Gastroesophageal sphincter (tissue), 4 donors: ENCODE results near the gene CLDN2. TPM values are rescaled to one million over a fixed set of nuclear protein-coding genes. Genes with fewer than 3 reads are reported as not detected.
A peak's percentile ranks its signal among the peaks of the same experiment; 100 is the strongest.

ENCODE experiments used
- ATAC-seq: fragments of 150-250 bp; one replicate; pipeline ENCODE4 v1.9.1; 2016; ENCODE audit warnings: mild to moderate bottlenecking, moderate library complexity
- H3K27ac ChIP-seq, 4 donors: fragments of 200-600 bp; sonication (generic) in 3 of 4; 1 replicate in 3 of 4; 2 replicates in 1 of 4; pipeline ENCODE4 v1.5.1; 2016 to 2019
- H3K27me3 ChIP-seq: fragments of 200-600 bp; sonication (generic); one replicate; pipeline ENCODE4 v1.5.1; 2019
- H3K36me3 ChIP-seq, 2 donors: fragments of 200-600 bp; sonication (generic); one replicate each; pipeline ENCODE4 v1.5.1; 2019; ENCODE audit warnings: control low read depth in 1 of 2
- H3K4me1 ChIP-seq, 3 donors: fragments of 200-600 bp; sonication (generic); 1 replicate in 2 of 3; 2 replicates in 1 of 3; pipeline ENCODE4 v1.5.1; 2016 to 2019; ENCODE audit warnings: control low read depth in 2 of 3
- H3K4me3 ChIP-seq, 2 donors: fragments of 200-600 bp; sonication (generic); one replicate each; pipeline ENCODE4 v1.5.1; 2019; ENCODE audit warnings: mild to moderate bottlenecking in 1 of 2, moderate library complexity in 1 of 2
- H3K9me3 ChIP-seq, 3 donors: fragments of 200-600 bp; sonication (generic); one replicate each; pipeline ENCODE4 v1.5.1; 2017 to 2019; ENCODE audit warnings: control low read depth in 2 of 3
- CTCF ChIP-seq, 4 experiments: fragments of 200-600 bp in 2 of 4; fragments of 450-650 bp in 2 of 4; sonication (generic) in 1 of 4; IDR thresholded peaks; one replicate each; pipeline ENCODE4 v1.5.1; 2017 to 2019; ENCODE audit warnings: antibody characterized with exemption in 4 of 4, mild to moderate bottlenecking in 2 of 4, moderate library complexity in 2 of 4
- EP300 ChIP-seq: sonication (generic); formaldehyde crosslinking; IDR thresholded peaks from one replicate; pipeline ENCODE4 v1.6.1; 2017; ENCODE audit warnings: antibody characterized with exemption, mild to moderate bottlenecking
- POLR2A ChIP-seq, 2 donors: fragments of 450-650 bp; IDR thresholded peaks; one replicate each; pipeline ENCODE4 v1.6.1; 2017; ENCODE audit warnings: antibody characterized with exemption in 2 of 2, mild to moderate bottlenecking in 2 of 2, moderate library complexity in 1 of 2
- POLR2AphosphoS5 ChIP-seq: sonication (generic); formaldehyde crosslinking; IDR thresholded peaks from one replicate; pipeline ENCODE4 v1.6.1; 2017; ENCODE audit warnings: antibody characterized with exemption
- WGBS, 2 donors: methylation state at CpG; one replicate each; pipeline ENCODE4 v1.1.5; 2018; ENCODE audit warnings: low coverage in 1 of 2; 5-methylcytosine and 5-hydroxymethylcytosine counted together
- total RNA-seq, 4 donors: library from RNA; depleted of rRNA; stranded (reverse); fragments of >200 nt; gene quantifications; one replicate each; pipeline ENCODE4 v1.1.0, GENCODE V29; 2016

Gene CLDN2
- total RNA-seq, 4 donors from 2014 or later = not detected

DNA sequence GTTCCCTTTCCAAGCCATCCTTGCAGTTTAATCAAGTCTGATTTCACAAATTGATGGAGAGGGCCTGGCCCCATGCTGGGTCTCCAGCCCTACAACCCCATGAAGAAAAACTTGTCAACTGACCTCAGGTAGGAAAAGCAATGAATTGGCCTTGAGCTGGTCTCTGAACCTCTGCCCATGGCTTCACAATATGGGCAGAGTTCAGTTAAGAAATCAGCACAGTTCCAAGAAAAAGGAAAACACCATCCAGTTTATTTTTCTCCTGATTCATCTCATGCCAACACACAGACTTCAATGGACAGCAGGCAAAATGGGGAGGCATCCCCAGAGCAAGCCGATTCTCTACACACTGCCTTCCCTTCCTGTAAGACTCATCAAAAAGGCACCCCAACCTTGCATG, 20.4 kb upstream of the CLDN2 start:
- TF ChIP-seq CTCF (IDR thresholded peaks at IDR 0.05) (no peak), EP300 (no peak), POLR2A (IDR thresholded peaks at IDR 0.05) (no peak), POLR2AphosphoS5 (no peak)
- H3K4me3 ChIP-seq = no peak overlapping the region
- peaks cover 0 to 20% (median 0%) of the 10 kb centered on the region in 3 donors for H3K4me1 ChIP-seq
- H3K27ac ChIP-seq = no peak overlapping the region
- no peak for ATAC-seq
- no peaks in the 10 kb centered on the region for H3K36me3 ChIP-seq
- no peaks in the 10 kb centered on the region for H3K27me3 ChIP-seq
- WGBS, 2 donors = 90% methylated on average over 1 of the region's 1 CpG; no CpG with 5 or more reads in 1 of the 2 donors
- H3K9me3 ChIP-seq = no peaks in the 10 kb centered on the region

GRCh38 chrX:106901341-106901740, 18.9 kb upstream of the CLDN2 start:
- ATAC-seq = no peak

DNA sequence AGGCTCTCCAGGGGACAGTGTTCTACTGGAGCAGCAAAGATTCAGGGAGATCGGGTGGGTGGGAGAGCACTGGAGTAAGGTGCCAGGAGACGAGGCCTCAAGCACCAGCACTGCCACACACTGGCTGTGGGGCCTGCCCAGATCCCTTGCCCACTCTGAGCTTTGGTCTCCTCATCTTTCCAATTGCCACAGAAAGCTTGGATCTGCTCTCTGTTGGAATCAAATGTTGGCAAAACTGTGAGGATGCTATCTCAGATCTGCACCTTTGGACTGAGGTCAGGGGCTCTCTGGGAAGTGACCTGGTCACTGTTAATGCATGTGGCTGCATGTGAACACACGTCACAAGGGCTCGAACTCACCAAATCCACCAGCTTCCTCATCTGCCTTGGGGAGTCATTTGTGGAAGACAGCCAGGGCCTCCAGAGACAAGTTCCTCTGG, 18.4 kb upstream of the CLDN2 start:
- no CpG with 5 or more reads among the region's 4 CpGs for WGBS, 2 donors
- H3K4me1 ChIP-seq = peaks cover 0 to 29% (median 0%) of the 10 kb centered on the region in 3 donors
- no peak overlapping the region for H3K27ac ChIP-seq
- H3K36me3 ChIP-seq = no peaks in the 10 kb centered on the region
- H3K27me3 ChIP-seq = no peaks in the 10 kb centered on the region
- H3K9me3 ChIP-seq = no peaks in the 10 kb centered on the region
- no peak for TF ChIP-seq CTCF (IDR thresholded peaks at IDR 0.05)
- no peak for TF ChIP-seq POLR2AphosphoS5
- no peak for TF ChIP-seq EP300
- TF ChIP-seq POLR2A (IDR thresholded peaks at IDR 0.05) = no peak
- no peak for ATAC-seq
- no peak overlapping the region for H3K4me3 ChIP-seq

More at GRCh38 chrX:106901341-106901740, 18.9 kb upstream of the CLDN2 start:
- TF ChIP-seq POLR2AphosphoS5 (no peak), EP300 (no peak), CTCF (IDR thresholded peaks at IDR 0.05) (no peak), POLR2A (IDR thresholded peaks at IDR 0.05) (no peak)
- Histone ChIP-seq H3K27me3 (no peaks in the 10 kb centered on the region), H3K9me3 (no peaks in the 10 kb centered on the region), H3K27ac (no peak overlapping the region), H3K36me3 (no peaks in the 10 kb centered on the region), H3K4me1 (peaks cover 0 to 24% (median 0%) of the 10 kb centered on the region in 3 donors), H3K4me3 (no peak overlapping the region)
- 100% methylated on average over 1 of the region's 3 CpGs; no CpG with 5 or more reads in 1 of the 2 donors for WGBS, 2 donors

GRCh38 chrX:106902684-106903083, 17.5 kb upstream of the CLDN2 start:
- Histone ChIP-seq H3K4me1 (peaks cover 0 to 29% (median 0%) of the 10 kb centered on the region in 3 donors), H3K4me3 (no peak overlapping the region), H3K36me3 (no peaks in the 10 kb centered on the region), H3K27me3 (no peaks in the 10 kb centered on the region), H3K27ac (no peak overlapping the region), H3K9me3 (no peaks in the 10 kb centered on the region)
- WGBS, 2 donors = 92 to 100% methylated on average over 1 to 2 of the region's 2 CpGs
- ATAC-seq = no peak
- no peak for TF ChIP-seq POLR2A (IDR thresholded peaks at IDR 0.05)
- TF ChIP-seq EP300 = no peak
- TF ChIP-seq CTCF (IDR thresholded peaks at IDR 0.05) = no peak
- TF ChIP-seq POLR2AphosphoS5 = no peak

DNA sequence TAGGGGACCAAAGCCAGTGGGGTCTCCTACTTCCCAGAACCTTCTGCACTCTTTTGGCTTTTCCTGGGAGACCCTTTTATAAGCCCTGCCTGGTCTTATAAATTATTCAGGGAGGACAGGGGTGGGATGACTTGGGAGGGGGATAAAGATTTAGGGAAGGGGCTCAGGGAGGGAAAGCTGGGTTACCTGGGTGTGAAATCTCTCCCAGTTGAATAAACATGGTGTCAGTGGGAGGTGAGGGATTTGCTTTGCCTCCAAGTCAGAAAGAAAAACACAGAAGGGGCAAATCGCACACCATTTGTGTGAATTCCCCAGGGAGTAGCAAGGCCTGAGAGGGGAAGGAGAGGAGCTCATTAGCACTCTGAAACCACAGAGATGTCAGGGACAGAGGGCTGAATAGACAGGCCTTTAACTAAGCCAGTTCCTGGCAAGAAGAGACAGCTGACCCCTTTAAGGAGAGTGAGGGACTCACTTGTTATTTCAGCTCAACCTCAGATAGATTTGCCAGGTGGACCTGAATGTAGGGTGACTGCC, 16.8 kb upstream of the CLDN2 start, which contains the start of gene RIPPLY1:
RIPPLY1 (minus strand) TSS at position 51 of the 534 bp plus-strand sequence. CDS start 54 bp downstream, outside the sequence.
- WGBS, 2 donors = 100% methylated on average over 1 of the region's 1 CpG; no CpG with 5 or more reads in 1 of the 2 donors
- H3K4me1 ChIP-seq = peaks cover 0 to 29% (median 0%) of the 10 kb centered on the region in 3 donors
- no peaks in the 10 kb centered on the region for H3K9me3 ChIP-seq
- peak within 1 kb of the TSS in 2 of 4 donors; percentile 24 to 30 for H3K27ac ChIP-seq
- no peak for ATAC-seq
- no peaks in the 10 kb centered on the region for H3K27me3 ChIP-seq
- H3K36me3 ChIP-seq = no peaks in the 10 kb centered on the region
- no peak within 1 kb of the TSS for H3K4me3 ChIP-seq
- TF ChIP-seq EP300 = no peak
- TF ChIP-seq POLR2AphosphoS5 = no peak
